SK-N-SH treated with all-trans-retinoic acid at 6 μM for 48 hours (cell line): ENCODE data around the gene ADIPOR2.

Experiments used
- ATAC-seq: fragments of 200-7000 bp; cut with Tn5 transposase; 3 replicates; pipeline ENCODE4 v1.9.1; 2020; ENCODE audit warnings: mild to moderate bottlenecking, moderate library complexity
- ARNTL ChIP-seq: fragments of 450-650 bp; formaldehyde crosslinking; IDR thresholded peaks from 2 replicates; pipeline ENCODE4 v1.5.0; 2020; ENCODE audit warnings: low read depth, mild to moderate bottlenecking, moderate library complexity, borderline replicate concordance
- CREB5 ChIP-seq: fragments of 250-450 bp; sonication (Bioruptor Pico); IDR thresholded peaks from 2 replicates; pipeline ENCODE4 v1.5.1; 2020; ENCODE audit warnings: low read depth, mild to moderate bottlenecking, moderate library complexity
- CSDC2 ChIP-seq: fragments of 250-450 bp; sonication (Bioruptor Pico); IDR thresholded peaks from 2 replicates; pipeline ENCODE4 v1.5.0; 2020; ENCODE audit warnings: mild to moderate bottlenecking, moderate library complexity
- ESRRG ChIP-seq: fragments of 250-450 bp; sonication (Bioruptor Pico); IDR thresholded peaks from 2 replicates; pipeline ENCODE4 v1.6.1; 2021; ENCODE audit warnings: mild to moderate bottlenecking
- GLIS3 ChIP-seq: fragments of 250-450 bp; sonication (Bioruptor Pico); IDR thresholded peaks from 2 replicates; pipeline ENCODE4 v1.5.0; 2020; ENCODE audit warnings: mild to moderate bottlenecking, moderate library complexity
- ISL1 ChIP-seq: fragments of 250-450 bp; sonication (Bioruptor Pico); IDR thresholded peaks from 2 replicates; pipeline ENCODE4 v2.1.2; 2022; ENCODE audit warnings: mild to moderate bottlenecking, moderate library complexity
- OSR1 ChIP-seq: fragments of 250-450 bp; sonication (Bioruptor Pico); IDR thresholded peaks from 2 replicates; pipeline ENCODE4 v1.8.0; 2022; ENCODE audit warnings: moderate library complexity, mild to moderate bottlenecking, inconsistent platforms
- POU6F1 ChIP-seq: fragments of 250-450 bp; sonication (Bioruptor Pico); IDR thresholded peaks from 2 replicates; pipeline ENCODE4 v1.8.0; 2021; ENCODE audit warnings: low read depth, mild to moderate bottlenecking, moderate library complexity, borderline replicate concordance
- PPARA ChIP-seq: fragments of 250-450 bp; sonication (Bioruptor Pico); IDR thresholded peaks from 2 replicates; pipeline ENCODE4 v1.5.0; 2020; ENCODE audit warnings: mild to moderate bottlenecking, borderline replicate concordance
- RARB ChIP-seq: fragments of 250-450 bp; sonication (Bioruptor Pico); IDR thresholded peaks from 2 replicates; pipeline ENCODE4 v1.8.0; 2021; ENCODE audit warnings: mild to moderate bottlenecking, moderate library complexity
- SNAI2 ChIP-seq: fragments of 250-450 bp; sonication (Bioruptor Pico); IDR thresholded peaks from 2 replicates; pipeline ENCODE4 v1.5.0; 2020; ENCODE audit warnings: mild to moderate bottlenecking, moderate library complexity
- TOX ChIP-seq: fragments of 250-450 bp; sonication (Bioruptor Pico); IDR thresholded peaks from 2 replicates; pipeline ENCODE4 v1.8.0; 2021; ENCODE audit warnings: mild to moderate bottlenecking, moderate library complexity, borderline replicate concordance
- ZC3H10 ChIP-seq: fragments of 250-450 bp; sonication (Bioruptor Pico); IDR thresholded peaks from 2 replicates; pipeline ENCODE4 v1.5.1; 2021; ENCODE audit warnings: mild to moderate bottlenecking, moderate library complexity
- ZFP3 ChIP-seq: fragments of 250-450 bp; sonication (Bioruptor Pico); IDR thresholded peaks from 2 replicates; pipeline ENCODE4 v1.5.0; 2020; ENCODE audit warnings: mild to moderate bottlenecking, moderate library complexity
- ZFP30 ChIP-seq: fragments of 450-650 bp; formaldehyde crosslinking; IDR thresholded peaks from 2 replicates; pipeline ENCODE4 v1.5.0; 2022; ENCODE audit warnings: mild to moderate bottlenecking, moderate library complexity
- ZNF565 ChIP-seq: fragments of 450-650 bp; formaldehyde crosslinking; conservative IDR thresholded peaks from 2 replicates; pipeline ENCODE4 v1.5.0; 2020; ENCODE audit warnings: low read depth, mild to moderate bottlenecking, moderate library complexity
- ZNF70 ChIP-seq: fragments of 450-650 bp; formaldehyde crosslinking; IDR thresholded peaks from 2 replicates; pipeline ENCODE4 v1.5.0; 2020; ENCODE audit warnings: mild to moderate bottlenecking, moderate library complexity
- TF ChIP-seq, protein P1 (sequence below): fragments of 250-450 bp; sonication (Bioruptor Pico); IDR thresholded peaks from 2 replicates; pipeline ENCODE4 v1.5.1; 2021; ENCODE audit warnings: mild to moderate bottlenecking, moderate library complexity

The ADIPOR2 gene

GRCh38 chr12:1793426-1794210 is 102.7 kb downstream of the ADIPOR2 start:
- TF ChIP-seq CREB5 (CRISPR knock-in tag): no peak
- no peak for TF ChIP-seq ZC3H10 (CRISPR knock-in tag)
- TF ChIP-seq ISL1 (CRISPR knock-in tag): no peak
- no peak for TF ChIP-seq SNAI2
- no peak for ATAC-seq

DNA sequence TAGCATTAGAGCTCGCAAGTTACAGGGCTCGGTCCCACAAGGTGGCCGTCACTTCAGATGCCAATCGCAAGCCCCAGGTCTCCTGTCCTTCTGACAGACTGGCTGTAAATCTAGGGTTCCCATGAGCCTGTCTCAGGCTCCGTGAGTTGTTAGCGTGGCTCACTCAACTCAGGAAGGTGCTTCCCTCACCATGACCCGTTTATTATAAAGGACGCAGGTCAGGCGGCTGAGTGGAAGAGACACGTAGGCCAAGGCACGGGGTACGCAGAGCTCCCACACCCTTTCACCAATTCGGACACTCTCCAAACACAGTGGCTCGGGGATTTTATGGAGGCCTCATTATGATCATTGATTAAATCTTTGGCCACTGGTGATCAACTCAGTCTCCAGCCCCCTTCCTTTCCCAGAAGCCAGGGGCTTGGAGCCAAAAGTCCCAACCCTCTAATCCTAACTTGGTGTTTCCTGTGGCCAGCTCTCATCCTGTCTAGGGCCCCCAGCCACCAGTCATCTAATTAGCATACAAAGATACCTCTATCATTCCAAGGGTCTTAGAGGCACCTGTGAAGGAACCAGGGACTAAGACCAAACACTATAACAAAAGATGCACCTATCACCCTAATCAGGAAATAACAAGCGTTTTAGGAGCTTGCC is 103.7 kb downstream of the ADIPOR2 start:
- TF ChIP-seq TOX (no peak), POU6F1 (CRISPR knock-in tag) (no peak), GLIS3 (CRISPR knock-in tag) (no peak), ZC3H10 (CRISPR knock-in tag) (no peak), RARB (CRISPR knock-in tag) (no peak), ESRRG (CRISPR knock-in tag) (no peak)
- ATAC-seq: no peak

DNA sequence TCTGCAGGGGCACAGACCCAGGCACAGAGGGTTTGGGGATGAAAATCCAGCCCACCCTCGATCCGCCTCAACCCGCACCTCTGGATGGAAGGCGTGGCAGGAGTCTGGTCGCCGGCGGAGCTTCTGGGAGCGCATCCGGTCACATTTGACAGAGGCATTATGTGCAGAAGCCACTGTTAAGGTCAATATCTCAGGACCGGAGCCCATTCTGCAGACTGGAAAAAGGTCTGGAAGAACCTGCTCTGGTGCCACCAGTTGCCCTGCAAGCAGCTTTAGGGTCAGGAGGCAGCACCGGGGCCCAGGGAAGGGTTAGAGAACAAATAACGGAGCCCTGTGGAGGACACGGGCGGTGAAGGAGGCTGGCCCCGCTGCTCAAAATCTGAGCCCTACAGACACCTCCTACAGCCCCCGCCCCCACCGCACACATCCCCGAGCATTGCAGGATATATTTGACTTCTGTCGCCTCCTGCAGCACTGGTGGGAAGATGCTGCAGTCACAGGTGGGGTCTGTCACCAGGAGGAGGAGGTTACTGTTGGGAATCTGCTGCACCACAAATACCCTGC is 104.4 kb downstream of the ADIPOR2 start:
- TF ChIP-seq CREB5 (CRISPR knock-in tag): no peak
- no peak for TF ChIP-seq ZNF565 (CRISPR knock-in tag)
- TF ChIP-seq ARNTL (CRISPR knock-in tag): no peak
- no peak for TF ChIP-seq ZFP30 (CRISPR knock-in tag)
- no peak for TF ChIP-seq TOX
- no peak for TF ChIP-seq ESRRG (CRISPR knock-in tag)
- TF ChIP-seq CSDC2: no peak
- TF ChIP-seq ZNF70 (CRISPR knock-in tag): no peak
- TF ChIP-seq PPARA (CRISPR knock-in tag): no peak
- no peak for TF ChIP-seq POU6F1 (CRISPR knock-in tag)

GRCh38 chr12:1795785-1796514 is 105.1 kb downstream of the ADIPOR2 start:
- peak; percentile 96 for ATAC-seq
- TF ChIP-seq ZFP3 (CRISPR knock-in tag) (peak; percentile 94), OSR1 (CRISPR knock-in tag) (no peak)
- TF ChIP-seq, all 23 proteins: peak for 1

More for the DNA sequence above, 104.4 kb downstream of the ADIPOR2 start:
- ATAC-seq: no peak

DNA sequence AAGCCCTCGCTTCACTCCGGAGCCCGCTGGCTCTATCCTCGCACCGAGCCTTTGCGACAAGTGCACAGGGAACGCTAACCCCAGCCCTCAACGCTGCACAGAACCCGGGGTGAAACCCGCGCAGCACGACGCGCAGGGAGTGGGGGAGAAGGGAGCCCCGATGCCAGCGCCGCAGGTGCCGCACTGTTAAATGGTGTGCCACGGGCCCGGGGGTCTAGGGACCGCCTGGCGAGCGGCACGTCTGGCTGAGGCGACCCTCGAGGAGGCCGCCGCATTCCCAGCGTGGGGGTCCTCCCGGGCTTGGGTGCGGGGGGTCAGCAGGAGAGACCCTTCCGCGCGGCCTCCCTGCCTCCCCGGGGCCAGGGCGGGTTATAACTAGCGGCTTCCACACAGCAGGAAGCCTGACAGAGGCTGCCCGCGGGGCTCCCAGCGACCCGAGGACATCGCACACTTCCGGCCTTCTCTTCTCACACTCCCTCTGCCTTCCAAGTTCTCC is 105.7 kb downstream of the ADIPOR2 start:
- no peak for ATAC-seq
- TF ChIP-seq CREB5 (CRISPR knock-in tag) (no peak), TOX (no peak), SNAI2 (no peak), PPARA (CRISPR knock-in tag) (no peak)
- TF ChIP-seq, protein P1, sequence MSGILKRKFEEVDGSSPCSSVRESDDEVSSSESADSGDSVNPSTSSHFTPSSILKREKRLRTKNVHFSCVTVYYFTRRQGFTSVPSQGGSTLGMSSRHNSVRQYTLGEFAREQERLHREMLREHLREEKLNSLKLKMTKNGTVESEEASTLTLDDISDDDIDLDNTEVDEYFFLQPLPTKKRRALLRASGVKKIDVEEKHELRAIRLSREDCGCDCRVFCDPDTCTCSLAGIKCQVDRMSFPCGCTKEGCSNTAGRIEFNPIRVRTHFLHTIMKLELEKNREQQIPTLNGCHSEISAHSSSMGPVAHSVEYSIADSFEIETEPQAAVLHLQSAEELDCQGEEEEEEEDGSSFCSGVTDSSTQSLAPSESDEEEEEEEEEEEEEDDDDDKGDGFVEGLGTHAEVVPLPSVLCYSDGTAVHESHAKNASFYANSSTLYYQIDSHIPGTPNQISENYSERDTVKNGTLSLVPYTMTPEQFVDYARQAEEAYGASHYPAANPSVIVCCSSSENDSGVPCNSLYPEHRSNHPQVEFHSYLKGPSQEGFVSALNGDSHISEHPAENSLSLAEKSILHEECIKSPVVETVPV (CRISPR knock-in tag): no peak
